Measurements from ENCODE around the gene TDP2. TPM values are rescaled to one million over a fixed set of nuclear protein-coding genes. Genes with fewer than 3 reads are reported as not detected.

Gene TDP2, protein sequence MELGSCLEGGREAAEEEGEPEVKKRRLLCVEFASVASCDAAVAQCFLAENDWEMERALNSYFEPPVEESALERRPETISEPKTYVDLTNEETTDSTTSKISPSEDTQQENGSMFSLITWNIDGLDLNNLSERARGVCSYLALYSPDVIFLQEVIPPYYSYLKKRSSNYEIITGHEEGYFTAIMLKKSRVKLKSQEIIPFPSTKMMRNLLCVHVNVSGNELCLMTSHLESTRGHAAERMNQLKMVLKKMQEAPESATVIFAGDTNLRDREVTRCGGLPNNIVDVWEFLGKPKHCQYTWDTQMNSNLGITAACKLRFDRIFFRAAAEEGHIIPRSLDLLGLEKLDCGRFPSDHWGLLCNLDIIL
- total RNA-seq (2011; cell fraction: chromatin; rRNA removed; ENCODE audit: low replicate concordance), result 36.5 and 52.5 TPM in 2 replicates
- total RNA-seq (2011; cell fraction: nucleolus; rRNA removed), result 30.2 and 34.3 TPM in 2 replicates
- 41.6 and 42.5 TPM in 2 replicates for total RNA-seq (2011; cell fraction: nucleoplasm; rRNA removed)
- 29.0 and 46.5 TPM in 2 replicates for total RNA-seq (2014; rRNA removed)
- total RNA-seq (2014; rRNA removed; fragmentation: Illumina TruSeq; extraction: Trizol), result 31.8 and 32.9 TPM in 2 replicates
- 27.3 and 28.6 TPM in 2 replicates for total RNA-seq (2015; rRNA removed; fragmentation: Illumina TruSeq; extraction: Trizol)
- 37.9 and 38.2 TPM in 2 replicates for total RNA-seq (2021)
- polyA plus RNA-seq (2011; rRNA removed), result 41.3 and 60.1 TPM in 2 replicates
- polyA plus RNA-seq (2011; cell fraction: cytosol; rRNA removed), result 10.1 and 18.1 TPM in 2 replicates
- polyA plus RNA-seq (2011; cell fraction: nucleus; rRNA removed), result 28.7 and 29.2 TPM in 2 replicates
- polyA plus RNA-seq (2012), result 43.5 and 47.6 TPM in 2 replicates
- 53.6 and 56.8 TPM in 2 replicates for polyA plus RNA-seq (2014; fragmentation: Illumina TruSeq; extraction: Trizol)
- 10 to 100 TPM; 27.7 to 28.7 TPM for polyA plus RNA-seq (2014; fragmentation: Nextera tagmentation; extraction: Ambion mirVana)
- 53.0 and 56.5 TPM in 2 replicates for polyA plus RNA-seq (2014; rRNA removed)
- 29.1 and 37.8 TPM in 2 replicates for polyA minus RNA-seq (2011; rRNA and poly(A)+ RNA removed)
- 12.4 and 13.6 TPM in 2 replicates for polyA minus RNA-seq (2011; cell fraction: cytosol; rRNA and poly(A)+ RNA removed)
- polyA minus RNA-seq (2011; cell fraction: nucleus; rRNA and poly(A)+ RNA removed), result 31.9 and 71.3 TPM in 2 replicates
- Bru-seq, nascent RNA, result percentile 94 among the genes with signal in this experiment
- BruChase-seq, experiment 1, labeled RNA remaining after a 2-hour chase, result percentile 94 among the genes with signal in this experiment
- BruChase-seq, experiment 2, labeled RNA remaining after a 6-hour chase, result percentile 93 among the genes with signal in this experiment
- long read RNA-seq, experiment 1, transcript TDP2-202 (7 exons, 2,071 nt), result major isoform, 98 of 127 reads
- long read RNA-seq, experiment 1, partial matches to known transcripts, result 20 of 127 reads
- long read RNA-seq, experiment 1, other reads (novel, unspliced or antisense), result 8 of 127 reads
- long read RNA-seq, experiment 2, transcript TDP2-202 (7 exons, 2,071 nt), result major isoform, 22 of 51 reads
- long read RNA-seq, experiment 2, partial matches to known transcripts, result 6 of 51 reads
- long read RNA-seq, experiment 2, other reads (novel, unspliced or antisense), result 23 of 51 reads
- long read RNA-seq, experiment 3, transcript TDP2-202 (7 exons, 2,071 nt), result major isoform, 18 of 20 reads
- long read RNA-seq, experiment 3, partial matches to known transcripts, result 1 of 20 reads
- long read RNA-seq, experiment 3, other reads (novel, unspliced or antisense), result 1 of 20 reads

DNA sequence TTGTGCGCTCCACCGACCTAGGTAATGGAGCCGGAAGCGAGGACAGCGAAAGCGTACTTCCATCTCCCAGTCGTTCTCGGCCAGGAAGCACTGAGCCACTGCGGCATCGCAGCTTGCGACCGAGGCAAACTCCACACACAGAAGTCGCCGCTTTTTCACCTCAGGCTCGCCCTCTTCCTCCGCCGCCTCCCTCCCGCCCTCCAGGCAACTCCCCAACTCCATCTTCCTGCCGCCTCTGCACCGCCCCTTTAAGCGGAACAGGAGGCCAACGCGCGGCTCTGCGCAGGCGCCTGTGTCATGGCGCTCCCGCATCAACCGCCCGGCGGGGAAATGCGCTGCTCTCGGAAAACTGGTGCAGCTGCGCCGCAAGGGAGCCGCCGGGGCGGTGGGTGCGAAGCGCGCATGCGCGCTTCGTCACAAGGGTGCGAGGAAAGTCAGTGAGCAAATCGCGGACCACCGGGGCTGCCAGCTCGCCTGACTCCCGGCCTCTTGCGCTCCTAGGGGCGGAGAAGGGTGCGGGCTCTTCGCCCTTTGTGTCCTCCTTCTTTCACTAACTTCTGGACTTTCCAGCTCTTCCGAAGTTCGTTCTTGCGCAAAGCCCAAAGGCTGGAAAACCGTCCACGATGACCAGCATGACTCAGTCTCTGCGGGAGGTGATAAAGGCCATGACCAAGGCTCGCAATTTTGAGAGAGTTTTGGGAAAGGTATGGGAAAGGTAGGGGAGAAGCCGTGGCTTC, at the start of gene TDP2, which contains the start of gene ACOT13:
Gene TDP2 (minus strand): TSS at position 259 of the 737 bp plus-strand sequence. CDS start 37 bp downstream, at position 222.
Gene ACOT13 (plus strand): TSS at position 437 of the 737 bp plus-strand sequence. CDS start 187 bp downstream, at position 624.
- intact Hi-C loops (cut with micrococcal nuclease) (loop anchor here (2.0 kb wide), 2 partner anchors 52 to 84 kb away; partner anchors contain the start of gene C6orf62), in situ Hi-C loops (cut with MboI) (no loop called here)
- Histone ChIP-seq H3K27me3 (ENCODE audit: control insufficient read depth in 2 of 2, insufficient read depth in 2 of 2, low read length in 2 of 2) (no peaks in the 10 kb centered on the region), H3K4me1 (replicated peaks in 1 of 2; ENCODE audit: control insufficient read depth in 2 of 2, insufficient read depth in 2 of 2, low read length in 2 of 2) (peaks cover 8 to 12% of the 10 kb centered on the region in 2 experiments; a peak in 4 of 5 replicates), H3K27ac (ENCODE audit: extremely low read depth, low read depth, low read length) (peak within 1 kb of the TSS; percentile 91), H3K4me2 (ENCODE audit: insufficient read depth, low read length) (peak within 1 kb of the TSS; percentile 95), H3K9me3 (replicated peaks; ENCODE audit: control insufficient read depth, insufficient read depth, low read depth, low read length) (0 out of 2 replicates have a peak, but pooled peaks cover 3% of the 10 kb centered on the region), H2AFZ (ENCODE audit: low read depth, low read length) (peak within 1 kb of the TSS; percentile 96), H4K20me1 (replicated peaks; ENCODE audit: control insufficient read depth, insufficient read depth, low read length) (no peaks in the 10 kb centered on the region), H3K9me1 (ENCODE audit: control insufficient read depth, insufficient read depth, low read length) (no peaks in the 10 kb centered on the region), H3K79me2 (ENCODE audit: control insufficient read depth, insufficient read depth, low read length) (peaks cover 60% of the 10 kb centered on the region), H3K36me3 (ENCODE audit: control insufficient read depth, insufficient read depth, low read length) (peaks cover 38% of the 10 kb centered on the region), H3K9ac (ENCODE audit: insufficient read depth in 1 of 2, low read depth in 2 of 2, low read length in 2 of 2) (peak within 1 kb of the TSS; percentile 96 to 99), H3K4me3 (peak within 1 kb of the TSS; percentile 63)
- peak; percentile 91 for ATAC-seq
- DNase-seq (ENCODE audit: extremely low read depth in 1 of 4, low spot score in 3 of 4), result peak; percentile 97 to 100 (median 98)
- 1% methylated on average over 62 of the region's 62 CpGs for WGBS (ENCODE audit: insufficient coverage, low coverage, missing lambda C conversion rate)
- CTCF ChIA-PET (ENCODE audit: low intra/inter-chr PET ratio), result interaction anchor here (0.8 kb wide), 1 partner anchor 86 kb away, joined by 5 read pairs; no protein-coding TSS in a partner anchor
- peak; percentile 89 for FAIRE-seq
- POLR2A ChIA-PET, result interaction anchor here (0.5 to 2.8 kb wide), 13 partner anchors 8 to 425 kb away, joined by 3 to 22 read pairs (median 4); partner anchors contain the start of genes C6orf62 and KIAA0319
- no TSS peak for BruUV-seq (replicated peaks)
- TF ChIP-seq, protein P1, sequence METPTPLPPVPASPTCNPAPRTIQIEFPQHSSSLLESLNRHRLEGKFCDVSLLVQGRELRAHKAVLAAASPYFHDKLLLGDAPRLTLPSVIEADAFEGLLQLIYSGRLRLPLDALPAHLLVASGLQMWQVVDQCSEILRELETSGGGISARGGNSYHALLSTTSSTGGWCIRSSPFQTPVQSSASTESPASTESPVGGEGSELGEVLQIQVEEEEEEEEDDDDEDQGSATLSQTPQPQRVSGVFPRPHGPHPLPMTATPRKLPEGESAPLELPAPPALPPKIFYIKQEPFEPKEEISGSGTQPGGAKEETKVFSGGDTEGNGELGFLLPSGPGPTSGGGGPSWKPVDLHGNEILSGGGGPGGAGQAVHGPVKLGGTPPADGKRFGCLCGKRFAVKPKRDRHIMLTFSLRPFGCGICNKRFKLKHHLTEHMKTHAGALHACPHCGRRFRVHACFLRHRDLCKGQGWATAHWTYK (CRISPR knock-in tag; IDR thresholded peaks at IDR 0.05), result no peak
- peak; percentile 91; the same call in 1 of the 2 replicates for TF ChIP-seq ZC3H11A (IDR thresholded peaks at IDR 0.05; ENCODE audit: low read depth, low read length)
- TF ChIP-seq MYNN (IDR thresholded peaks at IDR 0.05), result peak; percentile 67; the same call in 1 of the 2 replicates
- no peak for TF ChIP-seq MYNN (CRISPR knock-in tag; IDR thresholded peaks at IDR 0.05)
